Purkinje cell (primary cell): ENCODE results near the gene PHOSPHO1. TPM values are rescaled to one million over a fixed set of nuclear protein-coding genes. Genes with fewer than 3 reads are reported as not detected.

ENCODE experiments used
- polyA plus RNA-seq: library from polyadenylated mRNA; unstranded; fragments of >200 nt; fragmentation: Nextera tagmentation; gene quantifications from 2 replicates; pipeline ENCODE4 v1.2.1, GENCODE V29; 2014

Gene PHOSPHO1, protein sequence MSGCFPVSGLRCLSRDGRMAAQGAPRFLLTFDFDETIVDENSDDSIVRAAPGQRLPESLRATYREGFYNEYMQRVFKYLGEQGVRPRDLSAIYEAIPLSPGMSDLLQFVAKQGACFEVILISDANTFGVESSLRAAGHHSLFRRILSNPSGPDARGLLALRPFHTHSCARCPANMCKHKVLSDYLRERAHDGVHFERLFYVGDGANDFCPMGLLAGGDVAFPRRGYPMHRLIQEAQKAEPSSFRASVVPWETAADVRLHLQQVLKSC
- 0.27 TPM in 1 of 2 replicates, not detected in the other for polyA plus RNA-seq

DNA sequence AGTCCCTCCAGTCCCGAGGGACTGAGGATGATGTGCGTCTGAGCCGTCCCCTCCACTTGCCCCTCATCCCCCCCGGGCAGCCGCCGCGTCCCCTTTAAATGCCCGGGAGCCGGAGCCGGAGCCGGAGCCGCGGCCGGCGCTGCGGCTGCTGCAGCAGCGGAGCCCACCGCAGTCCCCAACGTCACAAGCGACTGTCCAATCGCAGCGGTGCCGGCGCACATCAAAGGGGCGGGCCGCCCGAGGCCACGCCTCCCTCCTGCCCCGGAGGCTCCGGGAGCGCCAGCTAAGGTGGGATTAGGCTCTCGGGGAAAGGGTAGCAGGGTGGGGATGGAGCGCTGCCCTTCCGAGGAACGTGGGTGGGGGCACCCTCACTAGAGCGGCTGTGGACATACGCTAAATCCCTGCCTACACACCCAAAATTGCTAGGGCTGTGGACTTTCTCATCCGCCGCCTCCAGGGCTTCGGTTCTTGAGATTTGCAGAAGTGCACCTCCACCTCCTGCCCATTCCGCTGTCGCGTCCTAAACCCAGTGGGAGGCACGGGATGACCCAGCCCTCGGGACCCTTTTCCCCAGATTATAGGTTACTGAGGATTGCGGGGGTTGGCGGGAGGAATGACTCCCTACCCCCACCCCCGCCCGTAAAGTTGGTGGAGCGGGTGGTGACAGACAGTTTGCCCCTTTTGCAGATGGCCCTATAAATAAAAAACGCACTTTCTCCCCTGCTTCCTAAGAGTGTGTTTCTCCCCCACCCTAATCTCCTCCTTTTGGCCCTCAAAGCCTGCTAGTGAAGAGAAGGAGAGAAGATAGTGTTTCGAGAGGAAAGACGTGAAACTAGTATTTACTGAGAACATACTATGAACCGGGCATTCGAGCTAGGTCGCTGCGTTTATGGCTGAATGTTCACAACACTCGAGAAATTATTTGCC lies at the start of gene PHOSPHO1:
PHOSPHO1 (minus strand) TSS at position 152 of the 927 bp plus-strand sequence. CDS start 4,096 bp downstream, outside the sequence.

DNA sequence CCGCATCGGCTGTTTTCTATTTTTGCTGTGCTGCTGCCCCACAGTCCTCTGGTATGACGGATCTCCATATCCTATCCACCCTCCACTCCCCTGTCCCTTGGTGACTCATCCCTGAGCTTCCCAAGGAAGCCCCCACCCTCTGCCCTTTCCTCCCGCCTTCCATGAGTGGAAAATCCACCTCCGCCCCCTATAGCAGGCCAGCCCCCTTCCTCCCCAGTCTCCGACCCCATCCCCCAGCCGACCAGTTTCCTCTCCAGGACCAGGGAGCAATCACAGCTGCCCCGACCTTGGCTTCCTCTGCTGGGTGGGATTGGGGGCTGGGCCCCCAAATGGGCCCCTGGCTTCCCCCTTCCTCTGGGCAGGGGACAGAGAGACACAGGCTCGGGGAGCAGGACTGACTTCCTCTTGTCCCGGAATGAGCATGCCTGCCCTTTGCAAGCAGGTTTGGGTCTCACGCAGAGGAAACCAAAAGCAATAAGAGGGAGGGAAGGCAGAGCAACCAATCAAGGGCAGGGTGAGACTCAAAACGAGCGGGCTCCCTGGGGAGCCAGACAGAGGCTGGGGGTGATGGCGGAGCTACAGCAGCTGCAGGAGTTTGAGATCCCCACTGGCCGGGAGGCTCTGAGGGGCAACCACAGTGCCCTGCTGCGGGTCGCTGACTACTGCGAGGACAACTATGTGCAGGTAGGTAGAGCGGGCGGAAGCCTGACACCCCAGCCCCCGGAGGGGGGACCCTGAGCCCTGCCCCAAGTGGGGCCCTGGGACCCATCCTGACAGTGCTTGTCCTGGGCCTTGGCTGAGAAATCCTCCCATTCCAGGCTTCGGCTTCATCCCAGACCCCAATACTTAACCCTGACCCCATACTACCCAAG lies 20.2 kb downstream of the PHOSPHO1 start, which contains the start of the genes ABI3 and GNGT2:
ABI3 (plus strand) TSS at position 550 of the 872 bp plus-strand sequence; CDS start at position 568, 18 bp downstream.
GNGT2 (minus strand) TSS at position 417 of the 872 bp plus-strand sequence. CDS start 3,152 bp downstream, outside the sequence.

Other genes starting within 250 kb of the PHOSPHO1 start
- not detected in 2 replicates for gene IGF2BP1, start 233.4 kb downstream of the PHOSPHO1 start, polyA plus RNA-seq
- not detected in 2 replicates for gene B4GALNT2, start 98.0 kb downstream of the PHOSPHO1 start, polyA plus RNA-seq
- gene GNGT2, start 20.2 kb downstream of the PHOSPHO1 start, polyA plus RNA-seq, result not detected in 2 replicates
- gene ABI3, start 20.1 kb downstream of the PHOSPHO1 start, polyA plus RNA-seq, result not detected in 2 replicates
- gene ZNF652, start 131.5 kb upstream of the PHOSPHO1 start, polyA plus RNA-seq, result 15.8 and 30.9 TPM in 2 replicates
- 30.5 and 69.4 TPM in 2 replicates for gene PHB1, start 184.1 kb upstream of the PHOSPHO1 start, polyA plus RNA-seq